ENCODE results near the gene UBR4. TPM values are rescaled to one million over a fixed set of nuclear protein-coding genes. Genes with fewer than 3 reads are reported as not detected.

UBR4 gene
- total RNA-seq, 2 donors from 2014 or later, result 209 to 275 TPM

DNA sequence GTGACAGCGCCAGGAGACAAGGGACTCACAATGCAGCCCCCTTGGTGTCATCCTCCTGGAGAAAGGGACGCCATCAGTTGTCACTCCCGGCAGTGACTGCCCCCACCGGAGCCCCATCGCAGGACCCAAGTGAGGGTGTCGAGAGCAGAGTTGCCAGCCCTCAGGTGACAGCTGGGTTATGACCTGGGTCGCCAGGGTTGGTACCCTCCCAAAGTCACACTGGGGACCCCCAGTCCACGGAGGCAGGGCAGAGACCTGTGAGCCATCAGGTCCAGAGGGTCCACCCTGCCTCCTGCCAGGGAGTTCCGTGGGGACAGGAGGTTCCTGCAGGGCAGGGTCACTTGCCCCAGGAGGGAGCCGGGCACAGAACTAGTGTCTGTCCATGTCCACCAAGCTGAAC, 175.3 kb downstream of the UBR4 start:
- Mint-ChIP-seq H3K4me1 (ENCODE audit: low read depth in 2 of 2) (no peaks in the 10 kb centered on the region), H3K27ac (no peak overlapping the region)

DNA sequence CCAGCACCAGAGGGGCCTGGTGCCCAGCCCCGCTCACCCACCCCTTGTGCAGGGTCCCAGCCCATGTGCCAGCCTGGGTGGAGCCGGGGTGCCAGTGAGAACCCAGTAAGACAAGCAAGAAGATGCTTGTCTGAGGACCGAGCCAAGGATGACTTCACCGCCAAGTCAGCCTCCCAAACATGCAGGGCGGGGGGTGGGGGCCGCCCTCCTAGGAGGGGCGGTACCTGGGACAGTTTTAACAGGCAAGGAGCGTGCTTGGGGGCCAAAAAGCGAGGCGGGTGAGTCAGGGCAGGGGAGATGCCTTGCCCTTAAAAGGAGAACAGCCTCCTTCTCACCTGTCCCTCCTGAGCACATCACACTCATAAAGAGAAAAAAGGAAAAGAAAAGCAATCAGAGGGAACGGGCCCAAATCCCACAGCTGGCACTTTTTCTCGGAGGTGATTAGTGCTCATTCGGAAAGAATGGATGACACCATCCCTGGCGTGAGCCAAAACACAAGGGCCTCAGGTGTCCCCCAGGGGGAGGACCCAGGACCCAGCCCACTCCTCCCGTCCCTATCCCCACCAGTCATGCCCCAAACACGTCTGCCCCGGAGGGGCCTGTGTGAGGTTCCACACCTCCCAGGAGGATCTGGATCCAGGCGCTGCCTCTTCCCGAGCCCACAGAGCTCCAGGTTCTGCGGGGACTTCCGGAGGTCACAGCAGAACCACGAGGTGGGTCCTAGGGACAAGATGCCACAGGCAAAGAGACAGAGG, 176.0 kb downstream of the UBR4 start:
- Mint-ChIP-seq H3K9me3 (no peaks in the 10 kb centered on the region), H3K27ac (no peak overlapping the region), H3K4me1 (ENCODE audit: low read depth in 2 of 2) (no peaks in the 10 kb centered on the region), H3K4me3 (no peak overlapping the region), H3K36me3 (no peaks in the 10 kb centered on the region), H3K27me3 (peaks cover 12 to 20% of the 10 kb centered on the region in 2 donors)
- ATAC-seq (no peak), DNase-seq (ENCODE audit: low spot score) (peak; percentile 51)

More for the DNA sequence above, 175.3 kb downstream of the UBR4 start:
- H3K9me3 Mint-ChIP-seq, result no peaks in the 10 kb centered on the region
- DNase-seq (ENCODE audit: low spot score) (peak; percentile 25), ATAC-seq (no peak)
- H3K36me3 Mint-ChIP-seq, result no peaks in the 10 kb centered on the region
- peaks cover 13 to 24% of the 10 kb centered on the region in 2 donors for H3K27me3 Mint-ChIP-seq
- H3K4me3 Mint-ChIP-seq, result no peak overlapping the region

GRCh38 chr1:19033515-19033839, 176.6 kb downstream of the UBR4 start:
- Mint-ChIP-seq H3K9me3 (no peaks in the 10 kb centered on the region), H3K27me3 (peaks cover 12 to 17% of the 10 kb centered on the region in 2 donors), H3K4me1 (ENCODE audit: low read depth in 2 of 2) (no peaks in the 10 kb centered on the region), H3K27ac (no peak overlapping the region), H3K36me3 (no peaks in the 10 kb centered on the region), H3K4me3 (no peak overlapping the region)
- ATAC-seq, result no peak
- peak; percentile 20 for DNase-seq (ENCODE audit: low spot score)

DNA sequence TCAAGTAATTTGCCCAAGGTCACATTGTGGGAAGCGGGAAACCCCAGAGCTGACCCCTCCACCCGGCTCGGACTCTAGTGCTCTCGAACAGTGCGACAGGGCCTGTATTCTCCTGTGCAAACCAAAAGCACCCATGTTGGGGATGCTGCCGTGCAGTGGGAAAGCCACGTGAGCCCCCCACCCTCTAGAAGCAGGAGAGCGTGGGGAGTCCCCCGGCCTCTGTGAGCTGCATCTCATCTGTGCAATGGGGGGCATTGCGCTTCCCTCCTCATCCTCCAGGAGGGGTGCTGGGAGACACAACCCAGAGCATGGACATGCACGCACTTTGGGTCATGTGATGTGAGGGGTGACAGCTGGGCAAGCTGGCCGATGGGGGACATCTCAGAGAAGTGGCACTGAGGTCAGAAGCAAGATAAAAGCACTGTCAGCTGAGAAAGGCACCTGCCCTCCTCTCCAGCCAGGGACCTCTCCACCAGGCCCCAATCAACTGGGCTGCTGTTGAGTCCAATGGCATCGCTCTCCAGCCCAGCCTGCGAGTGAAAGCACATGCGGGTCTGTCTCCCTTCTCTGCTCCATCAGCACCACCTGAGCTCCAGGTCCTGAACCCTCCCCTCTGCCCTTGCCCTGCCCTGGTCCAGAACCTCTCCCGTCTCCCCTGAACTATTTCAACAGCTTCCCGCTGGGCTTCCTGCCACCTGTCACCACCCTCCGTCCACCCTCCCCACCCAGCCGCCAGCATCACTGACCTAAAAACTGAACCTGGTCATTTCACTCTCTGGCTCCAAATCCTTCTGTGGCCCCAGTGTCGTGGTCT, 177.2 kb downstream of the UBR4 start:
- Mint-ChIP-seq H3K27ac (no peak overlapping the region), H3K36me3 (no peaks in the 10 kb centered on the region), H3K4me3 (no peak overlapping the region), H3K4me1 (ENCODE audit: low read depth in 2 of 2) (no peaks in the 10 kb centered on the region), H3K27me3 (peaks cover 13 to 19% of the 10 kb centered on the region in 2 donors), H3K9me3 (no peaks in the 10 kb centered on the region)
- no peak for ATAC-seq
- DNase-seq (ENCODE audit: low spot score), result peak; percentile 55

DNA sequence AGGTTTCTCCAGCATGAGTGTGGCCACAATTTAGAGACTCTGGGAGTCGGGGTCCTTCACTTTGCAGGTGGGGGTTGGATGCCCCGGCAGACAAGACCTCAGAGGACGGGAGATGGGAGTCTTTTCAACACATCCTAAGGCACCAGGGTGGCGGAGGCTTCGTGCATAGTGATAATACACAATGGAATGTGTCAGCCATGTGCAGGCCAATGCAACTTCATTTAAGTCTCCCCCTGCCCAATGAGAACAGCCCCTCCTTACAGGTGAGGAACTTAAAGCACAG, 177.7 kb downstream of the UBR4 start:
- no peaks in the 10 kb centered on the region for H3K9me3 Mint-ChIP-seq
- H3K27me3 Mint-ChIP-seq, result peaks cover 14 to 21% of the 10 kb centered on the region in 2 donors
- no peaks in the 10 kb centered on the region for H3K36me3 Mint-ChIP-seq
- ATAC-seq (no peak), DNase-seq (ENCODE audit: low spot score) (no peak)
- H3K4me3 Mint-ChIP-seq, result no peak overlapping the region
- H3K4me1 Mint-ChIP-seq (ENCODE audit: low read depth in 2 of 2), result no peaks in the 10 kb centered on the region
- no peak overlapping the region for H3K27ac Mint-ChIP-seq

- peaks cover 13 to 23% of the 10 kb centered on the region in 2 donors for H3K27me3 Mint-ChIP-seq
- no peaks in the 10 kb centered on the region for H3K36me3 Mint-ChIP-seq
- DNase-seq (ENCODE audit: low spot score), result no peak
- no peaks in the 10 kb centered on the region for H3K9me3 Mint-ChIP-seq
- ATAC-seq, result peak in 1 of 2 donors; percentile 28
- H3K4me1 Mint-ChIP-seq (ENCODE audit: low read depth in 2 of 2), result no peaks in the 10 kb centered on the region
- H3K4me3 Mint-ChIP-seq, result no peak overlapping the region
- no peak overlapping the region for H3K27ac Mint-ChIP-seq
Observed at GRCh38 chr1:19029191-19030085, 180.6 kb downstream of the UBR4 start.

- no peak overlapping the region for H3K4me3 Mint-ChIP-seq
- no peaks in the 10 kb centered on the region for H3K4me1 Mint-ChIP-seq (ENCODE audit: low read depth in 2 of 2)
- H3K27ac Mint-ChIP-seq, result no peak overlapping the region
- ATAC-seq (no peak), DNase-seq (ENCODE audit: low spot score) (no peak)
- H3K27me3 Mint-ChIP-seq, result peaks cover 17 to 30% of the 10 kb centered on the region in 2 donors
- no peaks in the 10 kb centered on the region for H3K36me3 Mint-ChIP-seq
- no peaks in the 10 kb centered on the region for H3K9me3 Mint-ChIP-seq
Observed at GRCh38 chr1:19028546-19029129, 181.4 kb downstream of the UBR4 start.

DNA sequence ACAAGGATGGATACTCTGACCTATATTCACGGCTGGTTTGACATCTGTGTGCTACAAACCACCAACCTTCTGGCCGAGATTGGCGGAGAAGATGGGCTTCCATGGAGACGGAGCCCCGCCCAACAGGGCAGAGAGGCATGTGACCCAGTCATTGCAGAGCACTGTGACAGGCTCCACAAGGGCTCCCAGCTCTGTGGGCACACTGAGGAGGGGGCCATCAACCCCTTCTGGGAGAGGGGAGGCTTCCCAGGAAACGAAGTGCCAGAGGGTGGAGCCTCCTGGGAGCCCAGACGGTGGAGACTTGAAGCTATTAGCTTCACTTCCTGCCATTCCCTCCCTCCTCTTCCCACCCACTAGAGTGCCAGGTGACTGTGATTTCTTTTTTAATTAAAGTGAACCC, 182.0 kb downstream of the UBR4 start:
- Mint-ChIP-seq H3K36me3 (no peaks in the 10 kb centered on the region), H3K27ac (no peak overlapping the region), H3K9me3 (no peaks in the 10 kb centered on the region), H3K4me1 (ENCODE audit: low read depth in 2 of 2) (no peaks in the 10 kb centered on the region), H3K27me3 (peaks cover 18 to 35% of the 10 kb centered on the region in 2 donors), H3K4me3 (no peak overlapping the region)
- DNase-seq (ENCODE audit: low spot score) (no peak), ATAC-seq (no peak)

Other genes with a start within 250 kb of the UBR4 start
- gene EMC1, start 41.3 kb upstream of the UBR4 start, total RNA-seq, result 10 to 100 TPM; 54.2 to 85.7 TPM
- 100 to 1,000 TPM in 1 of 2 donors, 10 to 100 TPM in 1; 65.5 to 139 TPM for gene MRTO4, start 41.5 kb upstream of the UBR4 start, total RNA-seq
- gene AKR7A3, start 78.5 kb upstream of the UBR4 start, total RNA-seq, result 1 to 10 TPM in 1 of 2 donors, under 1 TPM in 1; 0.43 to 2.0 TPM
- 10 to 100 TPM; 29.6 to 37.7 TPM for gene AKR7A2, start 101.9 kb upstream of the UBR4 start, total RNA-seq
- 10 to 100 TPM; 10.0 to 14.9 TPM for gene SLC66A1, start 102.1 kb upstream of the UBR4 start, total RNA-seq

All from natural killer cell treated with Interleukin-12 subunit alpha and Interleukin-12 subunit beta and Interleukin-15 and Interleukin-18, amount 100 ng/mL, for 72 hours (primary cell).